Epidermal melanocyte (primary cell): ENCODE data around the gene RPRML.

Source experiments
- DNase-seq: peaks from one replicate; pipeline ENCODE4 v3.0.0; 2011; ENCODE audit warnings: low spot score; ENCODE audit not compliant: insufficient read length

The RPRML gene

GRCh38 chr17:46944931-46945330 lies 34.1 kb downstream of the RPRML start:
- DNase-seq, result no peak

GRCh38 chr17:46943501-46944393 lies 35.3 kb downstream of the RPRML start:
- DNase-seq, result no peak

- DNase-seq, result no peak
These were observed 35.9 kb downstream of the RPRML start for GRCh38 chr17:46943218-46943500.

GRCh38 chr17:46942441-46943217 lies 36.4 kb downstream of the RPRML start:
- peak; percentile 79 for DNase-seq

- peak; percentile 83 for DNase-seq
These were observed 38.2 kb downstream of the RPRML start for GRCh38 chr17:46940692-46941404.

GRCh38 chr17:46935658-46936266 lies 43.3 kb downstream of the RPRML start:
- no peak for DNase-seq

- no peak for DNase-seq
These were observed 47.5 kb downstream of the RPRML start for GRCh38 chr17:46931596-46931995.

GRCh38 chr17:46930051-46930450 lies 49.0 kb downstream of the RPRML start:
- no peak for DNase-seq

GRCh38 chr17:46929413-46929812 lies 49.6 kb downstream of the RPRML start:
- DNase-seq, result no peak

GRCh38 chr17:46928467-46929261 lies 50.4 kb downstream of the RPRML start:
- DNase-seq, result no peak
